ENCODE results near the gene CNBD2. TPM values are rescaled to one million over a fixed set of nuclear protein-coding genes. Genes with fewer than 3 reads are reported as not detected.
"Not testable (repeated sequence)": the region's sequence is repeated elsewhere in the genome, so short reads cannot be mapped to it uniquely, and the experiment has no call there.

CNBD2 gene
- total RNA-seq, 1 experiment from 2014 or later = 5.5 TPM

DNA sequence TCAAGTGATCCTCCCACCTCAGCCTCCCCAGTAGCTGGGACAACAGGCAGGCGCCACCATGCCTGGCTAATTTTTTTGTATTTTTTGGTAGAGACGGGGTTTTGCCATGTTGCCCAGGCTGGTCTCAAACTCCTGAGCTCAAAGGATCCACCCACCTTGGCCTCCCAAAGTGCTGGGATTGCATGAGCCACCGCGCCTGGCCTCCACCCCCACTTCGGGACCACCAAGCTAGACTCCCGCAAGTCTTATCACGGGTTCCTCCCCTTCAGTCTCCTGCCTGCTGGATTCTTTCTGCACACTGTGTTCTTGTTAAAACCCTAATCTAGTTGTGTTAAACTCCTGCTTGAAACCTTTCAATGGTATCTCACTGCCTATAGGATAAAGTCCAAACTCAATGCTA is 57.7 kb downstream of the CNBD2 start:
- not testable (repeated sequence) for DNase-seq (ENCODE audit: low read depth)

DNA sequence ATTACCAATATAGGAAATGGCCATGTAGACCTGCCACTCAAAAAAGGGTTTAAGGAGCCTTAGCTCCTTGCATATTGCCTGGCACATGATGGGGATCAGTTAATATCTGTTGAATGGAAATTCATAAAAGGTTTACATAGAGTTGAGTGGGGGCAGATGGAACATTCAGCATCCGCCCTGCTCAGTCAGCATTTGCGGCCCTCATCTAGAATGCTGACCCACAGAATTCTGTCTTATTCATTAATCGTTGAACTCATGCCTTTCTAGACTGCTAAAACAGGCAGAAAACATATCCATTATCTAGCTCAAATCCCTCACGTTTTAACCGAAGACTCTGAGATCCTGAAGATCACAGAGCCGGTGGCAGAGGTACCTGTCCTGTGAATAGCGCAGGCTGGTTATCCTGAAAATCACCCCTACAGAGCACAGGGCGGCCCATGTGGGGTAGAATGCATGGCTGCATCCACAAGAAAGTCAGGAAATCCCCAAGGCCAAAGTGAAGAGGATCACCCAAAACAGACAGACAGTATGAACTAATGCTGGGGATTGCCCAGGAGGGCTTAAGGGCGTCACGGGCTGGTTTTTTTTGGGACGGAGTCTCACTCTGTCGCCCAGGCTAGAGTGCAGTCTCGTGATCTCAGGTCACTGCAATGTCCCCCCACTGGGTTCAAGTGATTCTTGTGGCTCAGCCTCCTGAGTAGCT is 59.9 kb downstream of the CNBD2 start:
- DNase-seq (ENCODE audit: low read depth) = no peak

DNA sequence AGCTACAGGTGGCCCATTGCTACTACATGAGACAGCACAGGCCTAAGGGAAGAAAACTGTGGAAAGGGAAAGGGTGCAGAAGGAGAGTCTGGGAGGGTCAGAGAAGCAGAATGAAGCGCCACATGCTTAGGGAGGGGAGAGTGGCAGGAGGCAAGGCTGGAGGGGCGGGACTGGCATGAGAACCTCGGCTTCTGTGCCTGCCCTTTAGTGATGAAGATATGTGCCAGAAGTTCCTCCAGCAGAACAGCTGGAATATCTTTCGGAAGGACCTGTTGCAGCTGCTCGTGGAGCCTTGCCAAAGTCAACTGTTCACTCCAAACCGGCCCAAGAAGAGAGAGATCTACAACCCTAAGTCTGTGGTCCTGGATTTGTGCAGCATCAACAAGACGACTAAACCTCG is 61.8 kb downstream of the CNBD2 start:
- DNase-seq (ENCODE audit: low read depth) = no peak

DNA sequence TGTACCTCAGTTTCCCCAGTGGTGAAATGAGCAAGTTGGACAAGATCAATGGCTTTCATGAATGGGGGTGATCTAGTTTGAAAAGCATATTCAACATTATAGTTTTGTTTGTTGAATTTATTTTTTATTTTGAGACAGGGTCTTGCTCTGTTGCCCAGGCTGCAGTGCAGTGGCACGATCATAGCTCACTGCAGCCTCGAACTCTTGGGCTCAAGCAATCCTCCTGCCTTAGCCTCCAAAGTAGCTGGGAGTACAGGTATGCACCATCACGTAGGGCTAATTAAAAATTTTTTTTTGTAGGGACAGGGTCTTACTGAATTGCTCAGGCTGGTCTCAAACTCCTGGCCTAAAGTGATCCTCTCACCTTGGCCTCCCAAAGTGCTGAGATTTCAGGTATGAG is 63.4 kb downstream of the CNBD2 start:
- no peak for DNase-seq (ENCODE audit: low read depth)

DNA sequence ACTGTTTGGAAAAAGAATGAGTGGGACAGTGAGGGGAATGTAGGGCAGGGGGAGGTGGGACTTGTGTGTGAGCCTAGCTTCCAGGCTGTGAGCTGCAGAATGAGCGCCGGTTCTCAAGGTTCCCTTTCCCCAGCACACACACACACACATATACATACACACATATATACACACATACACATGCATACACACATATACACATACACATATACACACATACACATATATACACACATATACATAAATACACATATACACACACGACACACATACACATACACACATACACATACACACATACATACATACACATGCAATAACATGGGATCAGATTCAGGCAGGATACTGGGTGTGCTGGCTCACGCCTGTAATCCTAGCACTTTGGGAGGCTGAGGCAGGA is 66.5 kb downstream of the CNBD2 start:
- DNase-seq (ENCODE audit: low read depth) = no peak

DNA sequence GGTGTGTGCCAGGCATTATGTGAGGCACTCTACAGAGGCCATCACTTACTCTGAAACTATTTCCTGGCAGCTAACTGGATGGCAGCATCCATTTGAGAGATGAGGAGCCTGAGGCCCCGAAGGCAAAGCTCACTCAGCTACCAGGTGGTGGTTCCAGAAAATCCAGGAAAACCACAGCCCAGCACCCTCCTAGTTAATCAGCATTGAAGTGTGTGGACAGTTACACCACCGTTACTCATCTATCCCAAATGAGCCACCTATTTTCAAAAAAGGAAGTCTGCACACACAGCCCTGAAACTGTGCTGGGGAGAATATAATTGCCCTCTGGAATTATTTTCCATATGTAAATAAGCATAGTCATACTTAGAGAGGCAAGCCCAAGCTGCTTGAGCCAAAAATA is 67.4 kb downstream of the CNBD2 start:
- DNase-seq (ENCODE audit: low read depth) = peak; percentile 93

DNA sequence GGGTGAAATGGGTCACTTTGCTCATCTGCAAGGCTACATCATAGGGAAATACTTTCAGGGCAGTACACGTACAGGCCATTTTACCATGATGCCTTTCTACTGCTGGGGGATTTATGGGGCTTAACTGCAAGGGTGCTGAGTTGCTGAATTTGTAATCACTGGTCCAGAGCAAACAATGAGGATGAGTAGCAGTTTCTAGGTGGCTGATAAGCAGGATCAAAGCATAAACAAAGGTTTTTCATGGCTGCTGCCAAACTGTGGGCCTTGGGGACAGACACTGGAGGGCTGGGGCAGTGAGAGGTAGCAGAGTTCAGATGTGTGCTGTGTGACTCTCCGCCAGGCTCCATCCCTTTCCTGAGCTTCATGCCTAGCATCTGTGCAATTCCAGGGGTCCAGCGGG is 68.3 kb downstream of the CNBD2 start:
- peak; percentile 30 for DNase-seq (ENCODE audit: low read depth)

DNA sequence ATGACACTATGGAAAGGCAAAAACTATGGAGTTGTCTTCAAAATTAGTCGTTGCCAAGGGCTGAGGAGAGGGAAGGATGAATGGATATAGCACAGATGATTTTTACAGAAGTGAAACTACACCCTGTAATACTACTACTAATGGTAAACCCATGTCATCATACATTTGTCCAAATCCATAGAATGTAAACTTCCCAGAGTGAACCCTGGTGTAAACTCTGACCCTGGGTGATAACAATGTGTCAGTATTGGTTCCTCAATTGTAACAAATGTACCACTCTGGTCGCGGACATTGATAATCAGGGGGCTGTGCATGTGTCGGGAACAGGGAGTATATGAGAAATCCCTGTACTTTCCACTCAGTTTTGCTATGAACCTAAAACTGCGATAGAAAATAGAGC is 72.2 kb downstream of the CNBD2 start:
- no peak for DNase-seq (ENCODE audit: low read depth)

DNA sequence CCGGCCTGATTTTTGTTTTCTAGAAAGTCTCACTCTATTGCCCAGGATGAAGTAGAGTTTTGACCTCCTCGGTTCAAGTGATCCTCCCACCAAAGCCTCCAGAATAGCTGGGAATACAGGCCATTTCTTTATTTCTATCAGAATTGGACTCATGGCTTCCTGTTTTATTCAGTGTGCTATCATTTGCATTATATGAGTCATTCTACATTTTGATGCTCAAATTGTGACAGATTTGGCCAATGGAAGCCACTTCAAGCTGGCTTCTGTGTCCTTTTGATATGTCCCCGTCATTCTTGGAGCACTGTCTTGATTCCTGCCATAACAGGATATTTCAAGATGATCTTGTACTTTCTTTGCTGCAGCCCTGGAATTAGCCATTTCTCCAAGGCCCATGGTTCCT is 75.1 kb downstream of the CNBD2 start:
- peak; percentile 23 for DNase-seq (ENCODE audit: low read depth)

DNA sequence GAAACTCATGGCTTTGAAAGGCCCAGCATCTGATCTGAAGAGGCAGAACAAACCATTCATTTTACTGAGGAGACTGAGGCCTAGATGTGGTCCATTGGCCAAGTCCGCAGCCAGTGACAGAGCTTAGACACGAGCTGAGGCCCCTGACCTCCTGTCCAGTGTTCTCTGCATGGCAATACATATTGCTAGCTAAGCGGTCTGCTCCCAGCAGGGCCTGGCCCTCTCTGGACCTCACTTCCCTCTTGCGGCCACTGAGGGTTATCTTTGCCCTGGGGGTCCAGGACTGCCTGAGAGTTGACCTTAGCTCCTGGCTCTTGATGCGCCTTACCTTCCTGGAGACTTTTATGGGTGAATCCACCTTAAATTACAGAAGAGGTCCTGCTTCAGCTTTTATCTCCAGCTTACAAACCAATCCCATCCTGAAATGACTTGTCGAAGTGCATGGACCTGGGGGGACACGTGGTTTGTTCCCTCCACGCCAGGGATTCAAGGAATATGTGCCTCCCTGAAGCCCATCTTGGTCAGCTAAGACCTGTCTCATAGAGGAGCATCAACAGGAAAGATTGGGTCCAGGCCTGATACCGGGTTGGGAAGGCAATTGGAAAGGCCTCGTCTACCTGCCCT is 75.6 kb downstream of the CNBD2 start:
- no peak for DNase-seq (ENCODE audit: low read depth)

DNA sequence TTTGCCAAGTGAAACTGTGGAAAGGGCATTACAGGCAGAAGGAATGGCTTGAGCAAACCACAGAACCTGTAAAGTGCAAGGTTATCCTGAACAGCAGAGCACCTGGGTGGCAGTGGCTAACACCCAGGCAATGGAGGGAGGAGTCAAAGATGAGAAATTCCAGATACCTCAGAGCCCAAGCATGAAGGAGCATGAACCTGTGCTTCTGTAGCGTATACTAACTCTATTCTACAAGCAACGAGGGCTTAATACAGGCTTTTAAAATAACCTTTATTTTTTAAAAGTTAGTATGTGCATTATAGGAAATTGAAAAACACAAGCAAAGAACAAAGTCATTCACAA is 77.0 kb downstream of the CNBD2 start:
- peak; percentile 30 for DNase-seq (ENCODE audit: low read depth)

DNA sequence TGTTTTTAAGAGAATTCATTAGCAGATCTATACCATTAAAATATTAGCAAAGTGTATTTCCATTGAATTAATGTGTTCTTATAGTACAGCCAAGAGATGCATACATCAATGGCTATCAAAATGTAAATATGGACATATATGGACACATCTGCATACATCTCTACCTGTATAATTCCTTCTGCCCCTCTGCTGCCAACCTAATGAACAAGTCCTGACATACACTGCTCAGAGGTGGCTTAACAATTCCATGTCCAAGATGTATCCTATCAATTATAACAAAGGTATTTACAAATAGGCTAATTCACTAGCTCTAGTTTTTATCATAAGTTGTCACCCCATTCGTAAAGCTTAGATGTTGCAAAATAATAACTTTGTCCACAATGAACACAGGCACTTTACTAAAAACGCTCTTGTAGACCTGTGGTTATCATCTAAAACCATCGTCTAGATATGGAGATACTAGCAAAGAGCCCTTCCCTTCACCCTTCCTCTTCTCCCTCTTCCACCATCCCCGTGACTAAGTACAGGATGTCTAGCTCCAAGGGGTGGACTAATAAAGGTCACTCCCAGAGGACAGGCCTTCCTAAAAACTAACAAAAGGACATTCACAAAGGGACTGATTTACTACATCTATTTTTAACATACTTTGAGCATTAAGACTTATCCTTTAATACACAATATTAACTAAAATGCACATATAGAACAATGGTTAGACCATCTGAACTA is 77.8 kb downstream of the CNBD2 start:
- not testable (repeated sequence) for DNase-seq (ENCODE audit: low read depth)

DNA sequence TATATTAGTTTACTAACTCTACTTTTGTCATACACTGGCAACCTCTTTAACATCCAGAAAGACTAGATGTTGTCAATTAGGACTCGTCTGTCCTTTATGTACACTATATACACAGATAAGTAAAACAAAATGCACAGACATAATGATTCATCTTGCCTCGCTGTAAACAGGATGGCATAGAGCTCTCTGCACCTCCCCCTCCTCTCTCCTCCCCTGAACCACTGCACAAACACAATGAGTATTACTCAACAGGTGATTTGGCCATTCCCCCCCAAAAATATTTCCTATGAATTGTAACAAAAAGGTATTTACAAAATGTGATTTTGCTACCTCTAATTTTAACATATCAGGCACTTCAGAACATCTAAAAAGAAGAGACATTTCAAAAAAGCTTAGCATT is 81.0 kb downstream of the CNBD2 start:
- DNase-seq (ENCODE audit: low read depth) = not testable (repeated sequence)

DNA sequence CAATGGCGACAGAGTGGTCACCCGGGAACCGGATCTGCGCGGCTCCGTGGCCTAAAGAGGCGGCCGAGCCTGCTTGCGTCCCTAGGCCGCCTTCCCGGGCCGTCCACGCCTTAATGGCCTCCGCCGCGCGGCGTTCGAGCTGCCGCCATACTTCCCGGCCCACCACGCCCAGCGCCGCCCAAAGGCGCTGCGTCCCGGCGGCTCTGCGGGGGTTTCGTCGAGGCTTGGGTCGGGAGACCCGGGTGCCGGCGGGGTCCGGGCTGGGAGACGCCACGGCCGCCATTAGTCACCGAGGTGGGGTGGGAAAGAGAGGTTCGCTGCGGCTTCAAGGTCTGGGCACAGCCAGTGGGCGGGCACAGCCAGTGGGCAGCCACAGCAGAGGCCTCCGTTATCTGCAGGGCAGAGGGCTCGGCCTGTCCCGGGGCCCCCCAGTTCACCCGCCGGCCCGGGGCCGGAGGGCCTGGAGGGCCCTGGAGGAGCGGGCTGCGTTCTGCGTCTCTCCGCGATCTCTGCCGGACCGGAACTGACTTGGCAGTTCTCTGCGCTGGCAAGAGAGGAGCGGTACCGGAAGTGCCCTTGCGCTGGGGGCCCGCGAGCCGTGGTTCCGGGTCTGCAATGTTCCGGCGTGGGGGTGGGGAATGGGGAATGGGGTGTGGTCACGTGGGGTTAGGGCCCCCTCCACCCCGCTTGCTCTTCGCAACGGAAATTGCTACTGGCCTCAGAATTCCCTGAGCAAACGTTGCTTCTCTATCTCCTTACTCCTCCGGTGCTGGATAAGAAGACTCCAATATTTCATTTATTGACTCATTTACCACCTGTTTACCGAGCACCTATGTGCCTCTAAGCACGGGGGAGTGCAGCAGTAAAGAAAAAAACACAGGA is 82.3 kb downstream of the CNBD2 start:
- DNase-seq (ENCODE audit: low read depth) = peak; percentile 87

DNA sequence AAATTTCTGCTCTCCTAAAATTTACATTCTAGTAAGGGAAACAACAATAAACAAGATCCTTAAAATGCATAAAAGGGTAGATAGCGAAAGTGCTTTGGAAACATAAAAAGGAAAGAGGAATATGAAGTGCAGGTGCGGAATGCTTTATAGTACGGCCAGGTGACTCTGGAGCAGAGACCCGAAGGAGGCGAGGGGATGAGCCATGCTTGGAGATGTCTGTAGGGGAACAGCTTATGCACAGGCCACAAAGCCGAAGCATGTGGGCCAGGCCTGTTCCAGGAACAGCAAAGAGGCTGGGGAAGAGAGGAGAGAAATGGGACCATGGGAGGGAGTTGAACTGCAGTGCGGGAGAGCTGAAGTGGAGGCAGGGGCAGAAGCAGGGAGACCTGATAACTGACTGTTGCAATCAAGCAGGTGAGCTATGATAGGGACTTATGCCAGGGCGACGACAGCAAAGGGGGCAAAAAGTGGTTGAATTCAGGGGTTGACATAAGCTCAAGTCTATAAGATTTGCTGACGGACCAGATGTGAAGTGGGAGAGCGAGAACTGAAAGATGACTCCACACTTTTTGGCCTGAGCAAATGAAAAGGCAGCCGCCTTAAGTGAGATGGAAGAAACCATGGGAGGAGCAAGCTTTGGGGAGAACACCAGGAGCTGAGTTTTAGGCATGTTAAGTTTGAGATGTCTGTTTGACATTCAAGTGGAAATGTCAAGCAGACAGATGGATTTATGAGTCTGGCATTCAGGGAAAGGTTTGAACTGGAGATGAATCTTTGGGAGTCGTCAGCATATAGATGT is 83.1 kb downstream of the CNBD2 start:
- no peak for DNase-seq (ENCODE audit: low read depth)

DNA sequence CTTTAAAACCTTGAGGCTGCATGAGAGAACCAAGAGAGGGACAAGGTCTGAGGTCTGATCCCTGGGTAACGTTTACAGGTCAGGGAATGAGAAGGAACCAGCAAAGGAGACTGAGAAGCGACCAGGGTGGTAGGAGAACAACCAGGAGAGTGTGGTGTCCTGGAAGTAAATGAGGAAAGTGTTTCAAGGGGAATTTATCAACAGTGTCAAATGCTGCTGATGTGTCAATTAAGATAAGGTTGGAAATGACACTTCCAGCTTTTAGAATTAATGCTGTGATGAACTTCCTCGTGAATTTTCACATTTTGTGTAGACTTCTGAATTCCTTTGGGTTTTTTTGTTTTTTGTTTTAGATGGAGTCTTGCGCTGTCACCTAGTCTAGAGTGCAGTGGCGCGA is 83.7 kb downstream of the CNBD2 start:
- no peak for DNase-seq (ENCODE audit: low read depth)

DNA sequence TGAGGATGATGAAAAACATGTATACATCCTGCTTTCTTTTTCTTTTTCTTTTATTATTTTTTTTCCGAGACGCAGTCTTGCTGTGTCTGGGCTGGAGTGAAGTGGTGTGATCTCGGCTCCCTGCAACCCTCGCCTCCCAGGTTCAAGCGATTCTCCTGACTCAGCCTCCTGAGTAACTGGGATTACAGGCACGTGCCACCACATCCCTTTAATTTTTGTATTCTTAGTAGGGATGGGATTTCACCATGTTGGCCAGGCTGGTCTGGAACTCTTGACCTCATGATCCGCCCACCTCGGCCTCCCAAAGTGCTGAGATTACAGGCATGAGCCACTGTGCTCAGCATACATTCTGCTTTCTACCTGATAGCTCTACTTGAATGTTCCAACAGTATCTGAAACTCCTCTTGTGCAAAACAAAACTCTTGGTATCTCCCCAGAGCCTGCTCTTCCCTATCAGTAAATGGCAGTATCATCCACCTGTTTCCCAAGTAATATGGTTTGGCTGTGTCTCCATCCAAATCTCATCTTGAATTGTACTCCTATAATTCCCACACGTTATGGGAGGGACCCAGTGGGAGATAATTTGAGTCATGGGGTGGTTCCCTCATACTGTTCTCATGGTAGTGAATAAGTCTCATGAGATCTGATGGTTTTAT is 85.6 kb downstream of the CNBD2 start:
- DNase-seq (ENCODE audit: low read depth) = not testable (repeated sequence)

DNA sequence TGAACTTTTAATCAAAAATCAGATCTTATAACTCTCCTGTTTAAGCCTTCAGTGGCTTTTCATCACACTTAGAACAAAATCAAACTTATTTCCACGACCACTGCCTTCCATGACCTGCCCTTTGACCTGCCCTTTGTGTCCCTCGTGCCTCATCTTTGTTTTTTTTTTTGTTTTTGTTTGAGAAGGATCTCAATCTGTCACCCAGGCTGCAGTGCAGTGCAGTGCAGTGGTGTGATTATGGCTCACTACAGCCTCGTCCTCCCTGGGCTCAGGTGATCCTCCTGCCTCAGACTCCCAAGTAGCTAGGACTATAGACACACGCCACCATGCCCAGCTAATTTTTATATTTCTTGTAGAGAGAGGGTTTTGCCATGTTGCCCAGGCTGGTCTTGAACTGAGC is 86.8 kb downstream of the CNBD2 start:
- DNase-seq (ENCODE audit: low read depth) = no peak

DNA sequence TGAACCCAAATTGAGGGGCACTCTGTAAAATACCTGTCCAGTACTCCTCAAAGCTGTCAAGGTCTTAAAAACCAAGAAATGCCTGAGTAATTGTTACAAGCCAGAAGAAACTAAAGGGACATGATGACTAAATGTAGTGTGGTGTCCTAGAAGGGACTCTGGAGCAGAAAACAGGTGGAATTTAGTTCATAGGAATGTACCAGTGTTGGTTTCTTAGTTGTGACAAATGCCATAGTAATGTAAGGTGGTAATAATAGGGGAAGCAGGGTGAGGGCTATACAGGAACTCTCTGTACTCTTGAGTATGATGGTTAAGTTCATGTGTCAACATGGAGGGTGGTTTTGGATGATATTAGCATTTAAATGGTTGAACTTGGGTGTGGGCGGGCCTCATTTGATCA is 92.3 kb downstream of the CNBD2 start:
- peak; percentile 36 for DNase-seq (ENCODE audit: low read depth)

DNA sequence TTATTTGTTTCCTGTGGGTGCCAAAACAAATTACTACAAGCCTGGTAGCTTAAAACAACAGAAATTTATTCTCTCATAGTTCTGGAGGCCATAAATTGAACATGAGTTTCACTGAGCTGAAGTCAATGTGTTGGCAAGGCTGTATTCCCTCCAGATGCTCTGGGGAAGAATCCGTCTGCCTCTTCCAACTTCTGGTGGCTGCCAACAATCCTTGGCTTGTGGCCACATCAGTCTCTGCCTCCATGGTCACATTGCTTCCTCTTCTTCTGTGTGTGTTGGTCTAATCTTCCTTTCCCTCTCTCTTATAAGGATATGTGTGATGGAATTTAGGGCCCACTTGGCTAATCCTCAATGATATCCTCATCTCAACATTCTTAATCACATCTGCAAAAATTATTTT is 93.4 kb downstream of the CNBD2 start:
- DNase-seq (ENCODE audit: low read depth) = no peak

DNA sequence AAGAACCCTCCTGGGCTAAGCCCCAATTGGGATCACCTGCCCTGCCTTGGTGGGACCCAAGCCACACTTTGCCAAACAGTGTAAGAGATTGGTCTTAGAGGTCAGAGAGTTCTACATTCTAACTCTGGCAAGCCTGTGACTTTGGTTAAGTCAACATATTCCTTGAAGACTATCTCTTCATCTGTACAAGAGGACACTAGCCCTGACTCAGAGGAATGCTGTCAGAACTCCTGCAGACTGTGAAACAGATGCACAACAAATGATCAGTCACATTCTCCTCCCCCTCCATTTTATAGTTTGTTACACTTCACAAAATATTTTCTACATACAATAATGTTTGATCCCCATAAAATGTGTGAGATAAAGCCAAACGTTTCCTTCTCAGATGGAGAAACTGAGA is 94.4 kb downstream of the CNBD2 start:
- DNase-seq (ENCODE audit: low read depth) = peak; percentile 74
